Astrocyte of the cerebellum (primary cell): ENCODE data around the gene COL6A3.

Experiments used
- DNase-seq: peaks from one replicate; pipeline ENCODE4 v3.0.0-alpha.2; 2011; ENCODE audit warnings: low read depth
- H3K4me3 ChIP-seq: 2 replicates; pipeline ENCODE4 v1.5.1; 2011; ENCODE audit warnings: mild to moderate bottlenecking, low read depth, low read length, moderate library complexity
- in situ Hi-C: cut with HindIII; loops from 2 replicates; pipeline ENCODE4 v1.10.0; 2017; ENCODE audit warnings: low sequenced_read_pairs
- TF ChIP-seq, protein P1 (sequence below): IDR thresholded peaks from 2 replicates; pipeline ENCODE4 v1.5.1; 2012; ENCODE audit warnings: low read length, low read depth, moderate library complexity, mild to moderate bottlenecking; ENCODE audit errors: missing control alignments

Gene COL6A3

DNA sequence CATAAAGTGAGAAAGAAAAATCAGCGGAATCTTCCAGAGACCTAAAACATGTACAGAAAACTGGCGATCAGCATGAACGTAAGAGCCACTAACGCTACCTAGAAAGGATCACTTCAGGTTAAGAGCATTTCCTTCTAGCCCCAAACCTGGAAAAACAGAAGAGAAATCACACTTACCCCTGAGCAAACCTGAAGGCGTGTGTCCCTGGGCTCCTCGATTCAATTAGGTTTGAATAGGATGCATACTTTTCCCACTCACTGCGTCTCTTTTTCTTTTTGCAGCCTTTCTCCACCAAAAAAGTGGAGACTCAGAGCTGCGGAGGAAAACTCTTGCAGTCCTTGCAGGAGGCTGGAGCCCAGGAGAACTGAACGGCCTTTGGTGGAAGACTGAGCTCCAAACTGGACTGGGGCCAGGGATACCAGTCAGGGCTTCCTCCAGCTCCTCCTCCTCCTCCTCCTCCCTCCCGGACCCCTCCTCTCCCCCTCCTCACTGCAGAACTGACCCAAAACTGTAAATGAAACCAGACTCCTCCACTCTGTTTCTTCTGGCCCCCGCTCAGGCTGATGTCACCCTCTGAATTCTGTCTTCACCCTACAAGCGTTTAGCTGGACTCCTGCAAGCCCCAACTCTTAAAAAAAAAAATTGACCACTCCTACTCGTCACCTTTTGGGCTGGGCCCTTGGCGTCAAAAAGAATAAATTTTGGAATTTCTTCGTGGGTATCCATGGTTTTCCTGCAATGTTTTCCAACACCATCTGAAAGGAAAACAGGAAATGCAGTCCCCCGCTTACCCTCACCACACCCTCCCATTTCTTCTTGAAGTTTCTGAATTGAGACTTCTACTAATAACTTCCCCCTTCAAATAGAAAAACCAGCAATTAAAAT is at the start of gene COL6A3:
Gene COL6A3 (minus strand): TSS at position 388 of the 885 bp plus-strand sequence. CDS start 17,347 bp downstream, outside the sequence.
- H3K4me3 ChIP-seq: peak within 1 kb of the TSS; percentile 60
- TF ChIP-seq, protein P1, sequence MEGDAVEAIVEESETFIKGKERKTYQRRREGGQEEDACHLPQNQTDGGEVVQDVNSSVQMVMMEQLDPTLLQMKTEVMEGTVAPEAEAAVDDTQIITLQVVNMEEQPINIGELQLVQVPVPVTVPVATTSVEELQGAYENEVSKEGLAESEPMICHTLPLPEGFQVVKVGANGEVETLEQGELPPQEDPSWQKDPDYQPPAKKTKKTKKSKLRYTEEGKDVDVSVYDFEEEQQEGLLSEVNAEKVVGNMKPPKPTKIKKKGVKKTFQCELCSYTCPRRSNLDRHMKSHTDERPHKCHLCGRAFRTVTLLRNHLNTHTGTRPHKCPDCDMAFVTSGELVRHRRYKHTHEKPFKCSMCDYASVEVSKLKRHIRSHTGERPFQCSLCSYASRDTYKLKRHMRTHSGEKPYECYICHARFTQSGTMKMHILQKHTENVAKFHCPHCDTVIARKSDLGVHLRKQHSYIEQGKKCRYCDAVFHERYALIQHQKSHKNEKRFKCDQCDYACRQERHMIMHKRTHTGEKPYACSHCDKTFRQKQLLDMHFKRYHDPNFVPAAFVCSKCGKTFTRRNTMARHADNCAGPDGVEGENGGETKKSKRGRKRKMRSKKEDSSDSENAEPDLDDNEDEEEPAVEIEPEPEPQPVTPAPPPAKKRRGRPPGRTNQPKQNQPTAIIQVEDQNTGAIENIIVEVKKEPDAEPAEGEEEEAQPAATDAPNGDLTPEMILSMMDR: no peak
- DNase-seq: no peak
- in situ Hi-C loops: no loop called here

- no peak overlapping the region for H3K4me3 ChIP-seq
- TF ChIP-seq, protein P1: no peak
- in situ Hi-C loops: no loop called here
- peak; percentile 47 for DNase-seq
Measured at GRCh38 chr2:237459741-237460174, 45.8 kb upstream of the COL6A3 start.

DNA sequence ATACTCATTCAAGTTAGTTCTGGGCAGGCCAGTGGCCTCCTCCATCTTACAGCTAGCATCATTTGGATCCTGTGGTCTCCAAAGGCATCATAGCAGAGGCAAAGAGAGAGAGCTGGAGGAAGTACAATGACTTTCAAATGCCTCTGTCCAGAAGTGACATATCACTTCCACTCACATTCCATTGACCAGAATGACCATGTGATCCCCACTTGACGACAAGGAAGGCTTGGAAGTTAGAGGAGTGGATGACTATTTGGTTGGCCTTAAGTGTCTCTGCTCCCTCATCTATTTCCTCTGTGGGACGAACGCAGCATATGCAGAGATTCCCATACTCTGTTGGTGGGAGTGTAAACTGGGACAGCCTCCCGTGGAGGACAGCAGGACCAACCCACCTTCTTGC is 45.3 kb upstream of the COL6A3 start:
- in situ Hi-C loops: no loop called here
- no peak for DNase-seq
- TF ChIP-seq, protein P1: no peak
- H3K4me3 ChIP-seq: no peak overlapping the region

- no peak overlapping the region for H3K4me3 ChIP-seq
- TF ChIP-seq, protein P1: no peak
- in situ Hi-C loops: no loop called here
- DNase-seq: no peak
Measured at GRCh38 chr2:237458519-237458918, 44.6 kb upstream of the COL6A3 start.

- TF ChIP-seq, protein P1: no peak
- no peak overlapping the region for H3K4me3 ChIP-seq
- in situ Hi-C loops: no loop called here
- DNase-seq: no peak
Measured at GRCh38 chr2:237457388-237457941, 43.5 kb upstream of the COL6A3 start.

DNA sequence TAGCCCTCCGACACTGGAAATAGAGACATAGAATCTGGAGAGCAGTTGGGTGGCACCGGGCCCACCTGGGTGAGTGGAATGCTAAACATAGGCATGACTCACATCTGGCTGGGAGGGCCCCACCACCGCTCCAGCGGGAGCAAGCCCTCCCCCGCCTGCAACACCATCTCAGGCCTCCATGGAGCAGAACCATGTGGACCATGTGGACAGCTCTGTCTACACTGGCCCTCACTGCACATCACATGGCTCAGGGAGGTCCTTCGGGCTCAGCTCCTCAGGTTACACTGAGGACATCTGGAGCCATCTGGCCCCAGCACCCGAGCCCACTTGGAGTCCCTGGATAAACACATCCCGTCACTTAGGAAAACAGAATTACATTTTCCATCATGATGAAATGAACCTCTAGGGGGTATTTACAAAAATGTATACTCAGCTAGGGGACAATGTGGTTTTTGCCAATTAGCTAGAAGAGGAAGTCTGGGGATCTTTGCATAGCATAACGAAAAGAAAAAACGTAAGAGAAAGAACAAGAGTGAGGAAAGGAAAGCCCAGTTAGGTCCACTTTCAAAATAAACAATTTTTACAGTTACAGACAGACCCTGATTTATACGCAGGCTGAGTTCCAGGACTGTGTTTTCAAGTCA is 42.4 kb upstream of the COL6A3 start:
- in situ Hi-C loops: no loop called here
- peak; percentile 60 for DNase-seq
- TF ChIP-seq, protein P1: no peak
- no peak overlapping the region for H3K4me3 ChIP-seq
